Right kidney (tissue), 1 donor: Measurements from ENCODE around the gene TEX36.
"Not testable (repeated sequence)": the region's sequence is repeated elsewhere in the genome, so short reads cannot be mapped to it uniquely, and the experiment has no call there.

Source experiments
- DNase-seq: peaks from one replicate; pipeline ENCODE4 v3.0.0-alpha.2; 2016

Gene TEX36

DNA sequence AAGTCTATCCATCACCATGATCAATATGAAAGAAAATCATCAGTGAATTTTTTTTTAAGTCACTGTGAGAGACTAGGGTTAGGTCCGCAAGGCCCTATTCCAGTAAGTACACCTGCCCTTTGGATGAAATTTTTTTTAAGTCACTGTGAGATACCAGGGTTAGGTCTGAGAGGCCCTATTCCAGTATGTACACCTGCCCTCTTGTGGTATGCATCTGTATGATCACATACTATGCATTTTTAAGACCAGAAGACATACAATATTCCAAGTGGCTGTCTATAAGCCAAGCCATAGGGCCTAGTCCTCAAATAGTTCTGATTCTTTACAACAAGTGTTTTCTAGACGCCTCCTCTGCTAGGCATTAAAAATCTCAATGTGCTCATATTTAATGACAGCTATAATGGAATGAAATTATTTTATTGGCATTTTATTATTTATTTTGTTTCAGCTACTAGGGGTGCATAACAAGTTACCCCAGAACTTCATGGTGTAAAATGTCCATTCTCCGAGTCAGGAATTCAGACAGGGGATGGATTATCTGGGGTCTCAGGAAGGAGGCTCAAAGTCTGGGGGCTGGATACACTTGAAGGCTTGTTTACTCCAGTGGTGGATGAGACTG is 53.1 kb downstream of the TEX36 start:
- no peak for DNase-seq

DNA sequence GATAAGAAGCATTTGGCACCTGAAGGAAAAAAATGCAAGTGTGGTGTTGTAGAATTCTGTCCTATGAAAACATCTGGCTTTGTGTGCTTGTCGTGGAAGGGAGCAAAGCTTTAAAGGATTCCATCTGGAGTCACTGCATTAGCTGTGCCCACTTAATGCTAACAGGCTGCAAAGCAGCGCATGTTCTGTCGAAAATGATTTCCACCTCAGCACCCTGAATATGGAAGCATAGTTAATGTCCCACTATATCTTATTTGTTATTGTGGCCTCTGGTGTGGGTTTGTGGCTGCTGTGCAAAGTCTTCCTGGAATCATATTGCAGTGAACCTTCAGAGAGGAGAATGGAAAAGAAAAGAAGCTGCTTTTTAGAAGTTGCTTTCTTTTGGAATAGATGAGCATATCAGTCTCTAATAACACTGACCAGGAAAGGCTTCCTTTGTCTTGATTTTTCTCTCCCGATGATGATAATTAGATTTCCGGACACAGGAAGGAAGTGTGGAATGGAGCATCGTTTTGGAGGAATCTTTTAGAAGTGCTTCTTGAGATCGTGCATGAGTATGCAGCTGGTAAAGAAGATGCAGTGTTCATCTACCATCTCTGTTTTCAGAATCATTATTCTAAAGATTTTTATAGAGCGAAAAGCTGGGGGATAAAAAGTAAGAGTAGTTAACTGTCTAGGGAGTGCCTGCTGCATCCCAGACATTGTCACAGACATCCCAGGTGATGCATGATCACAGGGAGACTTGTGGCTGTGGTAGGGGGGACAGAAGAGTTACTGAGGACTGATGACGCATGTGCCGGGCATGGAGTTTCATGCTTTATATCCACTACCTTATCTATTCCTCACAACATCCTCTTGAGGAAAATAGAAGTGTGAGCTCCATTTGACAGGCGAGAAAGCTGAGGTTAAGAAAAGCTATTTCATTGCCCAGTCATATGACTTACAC is 54.6 kb downstream of the TEX36 start:
- DNase-seq, result no peak

DNA sequence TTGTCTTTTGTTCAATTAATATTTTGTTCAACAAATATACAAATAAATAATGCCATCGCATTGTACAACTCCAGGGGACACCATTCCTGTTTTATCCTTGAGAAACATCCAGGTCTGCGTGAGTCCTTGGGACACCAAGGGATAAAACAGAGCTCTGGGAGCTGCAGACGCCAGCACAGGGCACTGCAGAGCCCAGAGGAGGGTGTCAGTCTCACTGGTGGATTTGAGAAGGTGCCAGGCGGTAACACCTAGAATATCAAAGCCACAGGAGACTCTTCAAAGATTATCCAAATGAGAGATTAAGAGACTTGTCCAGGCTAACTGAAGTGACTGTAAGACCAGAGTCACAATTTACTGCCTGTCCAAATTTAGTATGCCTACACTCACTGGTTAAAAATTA is 55.3 kb downstream of the TEX36 start:
- DNase-seq, result no peak

DNA sequence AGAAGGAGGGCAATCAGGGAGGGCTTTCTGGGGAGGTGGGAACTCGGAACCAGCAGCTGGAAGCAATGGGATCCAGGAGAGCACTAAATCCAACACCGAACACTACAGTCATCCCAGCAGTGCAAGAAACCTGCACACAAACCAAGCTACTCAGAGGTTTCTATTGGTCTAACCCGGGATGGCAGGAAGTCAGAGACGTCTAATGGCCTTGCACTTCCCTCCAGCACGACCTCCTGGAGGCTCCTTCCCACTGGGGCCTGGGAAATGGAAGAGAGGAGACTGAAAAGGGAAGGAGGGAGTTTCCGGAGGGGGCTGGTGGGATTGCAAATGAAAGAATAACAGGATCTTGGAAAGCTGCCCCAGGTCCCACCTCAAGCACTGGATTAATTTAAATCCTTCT is 56.3 kb downstream of the TEX36 start:
- no peak for DNase-seq

DNA sequence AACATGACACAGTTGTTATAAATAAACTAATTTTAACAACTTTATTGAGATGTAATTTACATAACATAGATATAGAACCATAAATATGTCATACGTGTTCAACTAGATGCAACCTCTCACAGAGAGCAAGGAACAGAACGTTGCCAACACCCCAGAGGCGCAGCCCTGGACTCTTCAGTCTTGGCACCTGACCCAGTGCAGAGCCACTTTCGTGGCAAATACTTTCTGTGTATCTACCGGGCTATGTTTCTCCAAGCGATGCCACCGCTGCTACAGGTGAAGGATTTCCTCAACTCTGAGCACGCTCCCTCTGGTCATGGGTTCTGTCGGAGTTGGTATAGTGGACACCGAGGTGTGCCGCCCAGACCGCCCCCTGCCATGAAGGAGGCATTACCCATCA is 57.4 kb downstream of the TEX36 start:
- no peak for DNase-seq

DNA sequence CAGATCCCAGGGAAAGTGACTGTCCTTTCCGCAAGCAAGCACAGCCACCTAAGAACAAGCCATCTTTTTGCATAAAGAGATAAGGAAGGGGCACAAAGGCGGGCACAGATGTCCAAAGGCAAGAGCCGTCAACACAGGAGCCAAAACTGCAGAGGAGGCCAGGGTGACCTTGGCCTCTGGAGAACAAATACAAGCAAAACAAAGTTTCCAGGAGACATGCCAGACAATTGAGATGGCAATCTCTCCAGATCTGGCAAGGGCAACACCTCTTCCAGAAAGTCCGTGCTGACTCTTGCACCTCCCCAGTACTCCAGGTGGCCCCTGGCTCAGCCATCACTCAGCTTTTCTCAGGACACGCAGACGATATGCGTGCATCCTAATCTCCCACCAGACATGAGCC is 58.2 kb downstream of the TEX36 start:
- no peak for DNase-seq

DNA sequence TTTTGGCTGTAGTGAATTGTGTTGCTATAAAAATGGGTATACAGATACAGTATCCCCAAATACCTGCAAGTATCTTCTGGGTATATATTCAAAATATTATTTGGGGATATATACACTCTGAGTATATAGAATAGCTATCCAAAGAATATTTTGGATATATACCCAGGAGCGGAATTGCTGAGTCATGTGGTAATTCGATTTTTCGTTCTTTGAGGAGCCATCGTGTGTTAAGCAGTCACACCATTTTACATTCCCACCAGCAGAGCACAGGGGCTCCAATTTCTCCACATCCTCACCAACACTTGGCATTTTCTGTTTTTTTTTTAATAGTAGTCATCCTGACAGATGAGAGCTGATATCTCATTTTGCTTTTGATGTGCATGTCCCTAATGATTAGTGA is 61.9 kb downstream of the TEX36 start:
- no peak for DNase-seq

DNA sequence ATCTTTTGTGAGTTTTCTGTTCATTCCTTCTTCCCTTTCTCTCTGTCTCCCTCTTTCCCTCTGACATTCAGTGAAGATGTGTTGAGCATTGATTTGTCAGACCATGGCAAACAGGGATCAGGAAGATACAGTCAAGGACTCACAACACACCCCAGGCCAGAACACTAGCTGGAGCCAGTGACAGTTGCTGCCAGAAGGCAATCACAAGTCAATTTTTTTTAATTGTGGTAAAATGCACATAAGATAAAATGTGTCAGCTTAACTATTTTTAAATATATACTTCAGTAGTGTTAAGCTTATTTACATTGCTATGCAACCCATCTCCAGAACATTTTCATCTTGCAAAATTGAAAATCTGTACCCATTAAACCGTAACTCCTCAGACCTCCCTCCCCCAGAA is 62.6 kb downstream of the TEX36 start:
- DNase-seq, result no peak

DNA sequence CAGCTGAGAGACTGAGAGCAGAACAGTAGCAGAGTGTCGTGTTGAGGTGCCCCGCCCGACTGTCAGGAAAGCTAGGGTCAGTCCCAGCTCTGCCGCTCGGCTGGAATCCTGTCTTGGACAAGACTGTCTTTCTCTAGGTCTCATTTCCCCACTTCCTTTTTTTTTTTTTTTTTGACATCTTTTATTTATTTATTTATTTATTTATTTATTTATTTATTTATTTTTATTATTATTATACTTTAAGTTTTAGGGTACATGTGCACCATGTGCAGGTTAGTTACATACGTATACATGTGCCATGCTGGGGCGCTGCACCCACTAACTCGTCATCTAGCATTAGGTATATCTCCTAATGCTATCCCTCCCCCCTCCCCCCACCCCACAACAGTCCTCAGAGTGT is 69.9 kb downstream of the TEX36 start:
- not testable (repeated sequence) for DNase-seq

DNA sequence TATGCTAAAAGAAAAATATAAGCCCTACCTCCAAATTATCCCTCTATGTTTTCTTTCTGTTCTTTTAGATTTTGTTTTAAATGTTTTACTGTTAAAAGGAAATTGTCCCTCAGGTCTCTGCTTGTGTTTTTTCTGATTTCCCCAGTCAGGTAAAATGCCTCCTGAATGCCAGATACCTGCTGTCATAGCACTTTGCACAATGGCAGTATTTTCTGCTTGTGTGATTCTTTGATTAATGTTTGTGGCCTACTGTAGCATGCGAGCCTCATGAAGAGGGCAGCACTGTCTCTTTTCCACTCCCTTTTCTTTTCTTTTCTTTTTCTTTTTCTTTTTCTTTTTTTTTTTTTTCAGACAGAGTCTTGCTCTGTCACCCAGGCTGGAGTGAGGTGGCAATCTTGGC is 71.2 kb downstream of the TEX36 start:
- DNase-seq, result no peak

DNA sequence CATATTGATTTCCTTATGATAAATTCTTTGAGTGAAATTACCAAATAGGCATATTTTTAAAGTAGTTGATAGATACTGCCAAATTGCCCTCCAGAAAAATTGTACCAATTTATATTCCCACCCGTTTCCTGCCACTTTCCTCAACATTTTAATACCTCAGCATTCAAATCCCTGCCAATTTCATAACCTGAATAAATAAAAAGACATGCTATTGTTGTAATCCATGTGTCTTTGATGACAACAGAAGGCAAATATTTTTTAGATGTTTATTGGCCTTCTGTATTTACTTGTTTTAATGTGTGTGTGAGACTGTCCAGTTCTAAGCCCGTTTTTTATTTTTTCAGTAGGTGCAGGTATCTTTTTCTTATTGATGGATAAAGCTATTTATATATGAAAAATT is 71.7 kb downstream of the TEX36 start:
- DNase-seq, result no peak

DNA sequence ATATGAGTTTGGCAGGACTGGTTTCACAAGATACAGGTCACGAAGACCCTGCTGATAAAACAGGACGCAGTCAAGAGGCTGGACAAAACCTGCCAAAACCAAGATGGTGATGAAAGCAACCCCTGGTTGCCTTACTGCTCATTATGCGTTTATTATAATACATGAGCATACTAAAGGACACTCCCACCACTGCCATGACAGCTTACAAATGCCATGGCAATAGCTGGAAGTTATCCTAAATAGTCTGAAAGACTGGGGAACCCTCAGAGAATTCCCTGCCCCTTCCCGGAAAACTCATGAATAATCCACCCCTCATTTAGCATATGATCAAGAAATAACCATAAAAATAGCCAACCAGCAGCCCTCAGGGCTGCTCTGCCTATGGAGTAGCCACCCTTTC is 73.1 kb downstream of the TEX36 start:
- no peak for DNase-seq

DNA sequence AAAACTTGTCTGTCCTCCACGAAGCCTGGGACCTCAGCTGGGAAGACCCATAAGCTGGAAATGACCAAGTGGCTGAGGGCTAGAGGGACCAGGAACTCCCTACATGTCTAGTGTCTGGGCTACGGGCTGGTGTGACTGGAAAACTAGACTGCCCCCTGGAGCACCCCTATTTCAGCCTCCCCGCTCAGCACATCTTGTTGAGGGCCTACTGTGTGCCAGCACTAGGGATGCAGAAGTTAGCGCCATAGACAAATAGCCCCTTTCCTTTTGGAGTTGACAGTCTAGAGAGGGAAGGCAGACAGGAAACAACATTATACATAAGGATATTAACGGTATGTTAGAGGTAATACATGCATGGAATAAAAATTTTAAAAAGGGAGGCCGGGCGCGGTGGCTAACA is 74.5 kb downstream of the TEX36 start:
- DNase-seq, result no peak

DNA sequence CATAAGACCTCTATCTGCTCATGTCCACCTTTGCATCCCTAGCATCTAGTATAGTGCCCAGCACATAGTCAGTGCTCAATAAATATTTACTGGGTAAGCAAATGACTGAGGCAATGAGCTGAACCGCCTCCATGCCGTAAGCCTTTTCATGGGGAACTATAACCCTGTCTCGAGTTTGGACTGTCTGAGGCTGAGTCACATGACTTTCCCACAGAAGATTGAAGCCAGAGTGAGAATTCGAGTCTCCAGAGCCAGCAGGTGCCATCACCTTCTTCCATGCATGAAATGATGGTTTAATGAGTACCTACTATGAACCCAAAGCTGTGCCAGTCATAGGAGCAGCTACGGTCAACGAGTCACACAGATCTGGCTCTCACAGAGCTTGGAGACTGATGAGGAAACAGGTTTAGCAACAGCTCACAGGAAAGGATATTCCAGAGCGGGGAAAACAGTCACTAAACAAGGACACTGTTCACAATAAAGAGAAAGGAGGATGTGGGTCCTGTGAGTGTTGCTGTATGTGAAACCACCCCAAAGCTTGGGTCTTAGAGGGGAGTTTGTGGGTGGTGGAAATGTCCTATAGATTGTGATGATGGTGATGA is 75.2 kb downstream of the TEX36 start:
- no peak for DNase-seq

DNA sequence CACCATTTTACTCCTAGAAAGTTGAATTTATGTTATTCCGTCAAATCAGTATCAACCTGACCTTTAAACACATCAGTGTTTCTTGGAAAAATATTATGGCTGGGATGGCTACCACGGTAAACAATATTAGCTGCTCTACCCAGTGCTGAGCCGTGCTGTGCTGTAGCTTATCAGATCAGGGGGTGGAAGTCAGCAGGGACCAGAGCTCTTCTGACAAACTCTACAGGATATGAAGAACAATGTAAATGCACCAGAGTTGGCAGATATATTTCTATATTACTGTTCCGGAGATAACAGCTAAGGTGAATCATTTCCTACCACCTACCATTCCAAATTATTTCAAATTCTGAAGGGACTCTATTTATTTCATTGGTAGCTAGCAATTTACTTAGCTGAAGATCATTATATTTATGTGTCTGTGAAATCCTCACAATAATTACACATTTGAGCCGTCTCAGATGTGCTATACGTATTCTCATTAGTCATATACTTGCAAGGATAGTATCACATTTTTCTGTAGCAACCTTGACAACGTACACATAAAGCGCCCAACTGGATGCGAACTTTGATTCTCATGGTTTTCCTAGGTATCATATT is 76.5 kb downstream of the TEX36 start:
- DNase-seq, result no peak
